Epidermal melanocyte (primary cell): ENCODE data around the gene LIMK2.
"Not testable (repeated sequence)": the region's sequence is repeated elsewhere in the genome, so short reads cannot be mapped to it uniquely, and the experiment has no call there.

Experiments
- DNase-seq: peaks from one replicate; pipeline ENCODE4 v3.0.0; 2011; ENCODE audit warnings: low spot score; ENCODE audit not compliant: insufficient read length

Gene LIMK2

DNA sequence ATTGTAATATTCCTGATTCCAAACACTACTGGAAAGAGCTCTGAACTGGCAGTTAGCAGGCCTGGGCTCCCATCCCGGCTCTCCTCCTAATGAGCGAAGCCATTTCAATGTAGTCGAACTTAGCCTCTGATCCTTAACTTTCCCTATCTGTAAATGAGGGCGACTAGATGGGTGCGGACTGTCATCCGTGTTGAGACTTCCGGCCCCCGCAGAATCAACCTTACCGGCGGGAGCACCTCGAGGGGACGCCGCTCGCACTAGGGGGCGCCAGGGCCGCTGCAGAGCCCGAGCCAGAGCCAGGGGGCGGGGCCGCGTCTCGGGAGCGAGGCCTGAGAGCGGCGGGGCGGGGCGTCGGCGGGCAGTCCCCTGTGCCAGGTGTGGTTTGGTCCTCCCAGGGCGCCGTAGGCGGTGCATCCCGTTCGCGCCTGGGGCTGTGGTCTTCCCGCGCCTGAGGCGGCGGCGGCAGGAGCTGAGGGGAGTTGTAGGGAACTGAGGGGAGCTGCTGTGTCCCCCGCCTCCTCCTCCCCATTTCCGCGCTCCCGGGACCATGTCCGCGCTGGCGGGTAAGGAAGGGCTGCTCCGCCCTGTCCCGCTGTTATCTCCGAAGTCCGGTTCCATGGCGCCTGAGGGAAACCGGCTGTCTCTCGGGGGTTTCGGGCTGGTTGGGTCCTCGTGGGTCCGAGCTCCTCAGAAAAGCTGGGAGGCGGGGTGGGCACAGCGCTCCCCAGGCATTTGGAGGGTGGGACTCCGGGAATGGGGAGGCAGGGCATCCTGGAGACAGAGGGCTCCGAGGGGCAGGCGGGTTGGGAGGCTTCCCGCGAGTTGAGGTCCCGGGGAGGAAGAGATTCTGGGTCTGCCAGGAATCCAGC lies at the start of gene LIMK2:
Gene LIMK2, plus strand, starts transcription at position 437 of the 869 bp plus-strand sequence. Its CDS starts 111 bp downstream, at position 548.
- DNase-seq = peak; percentile 88

DNA sequence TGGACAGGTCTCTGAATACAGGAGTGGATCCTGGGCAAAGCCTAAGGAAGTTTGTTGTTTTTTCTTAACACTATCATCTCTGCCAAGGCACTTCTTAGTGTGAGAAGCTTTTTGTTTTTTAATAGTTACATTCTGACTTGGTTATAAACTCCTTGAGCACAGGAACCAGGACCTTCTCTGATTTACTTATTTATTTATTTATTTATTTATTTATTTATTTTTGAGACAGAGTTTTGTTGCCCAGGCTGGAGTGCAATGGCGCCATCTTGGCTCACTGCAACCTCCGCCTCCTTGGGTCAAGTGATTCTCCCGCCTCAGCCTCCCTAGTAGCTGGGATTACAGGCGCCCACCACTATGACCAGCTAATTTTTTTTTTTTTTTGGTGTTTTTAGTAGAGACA lies 41.1 kb upstream of the LIMK2 start:
- DNase-seq = no peak

DNA sequence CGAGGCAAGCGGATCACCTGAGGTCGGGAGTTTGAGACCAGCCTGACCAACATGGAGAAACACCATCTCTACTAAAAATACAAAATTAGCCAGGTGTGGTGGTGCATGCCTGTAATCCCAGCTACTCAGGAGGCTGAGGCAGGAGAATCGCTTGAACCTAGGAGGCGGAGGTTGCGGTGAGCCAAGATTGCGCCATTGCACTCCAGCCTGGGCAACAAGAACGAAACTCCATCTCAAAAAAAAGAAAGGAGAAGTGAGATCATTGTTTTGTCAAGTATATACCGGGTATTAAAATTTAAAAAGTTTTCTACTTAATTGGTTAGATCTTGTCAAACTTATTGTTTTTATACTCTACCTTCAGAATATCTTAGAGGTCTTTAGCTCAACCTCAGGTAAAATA lies 40.4 kb upstream of the LIMK2 start:
- DNase-seq = not testable (repeated sequence)

DNA sequence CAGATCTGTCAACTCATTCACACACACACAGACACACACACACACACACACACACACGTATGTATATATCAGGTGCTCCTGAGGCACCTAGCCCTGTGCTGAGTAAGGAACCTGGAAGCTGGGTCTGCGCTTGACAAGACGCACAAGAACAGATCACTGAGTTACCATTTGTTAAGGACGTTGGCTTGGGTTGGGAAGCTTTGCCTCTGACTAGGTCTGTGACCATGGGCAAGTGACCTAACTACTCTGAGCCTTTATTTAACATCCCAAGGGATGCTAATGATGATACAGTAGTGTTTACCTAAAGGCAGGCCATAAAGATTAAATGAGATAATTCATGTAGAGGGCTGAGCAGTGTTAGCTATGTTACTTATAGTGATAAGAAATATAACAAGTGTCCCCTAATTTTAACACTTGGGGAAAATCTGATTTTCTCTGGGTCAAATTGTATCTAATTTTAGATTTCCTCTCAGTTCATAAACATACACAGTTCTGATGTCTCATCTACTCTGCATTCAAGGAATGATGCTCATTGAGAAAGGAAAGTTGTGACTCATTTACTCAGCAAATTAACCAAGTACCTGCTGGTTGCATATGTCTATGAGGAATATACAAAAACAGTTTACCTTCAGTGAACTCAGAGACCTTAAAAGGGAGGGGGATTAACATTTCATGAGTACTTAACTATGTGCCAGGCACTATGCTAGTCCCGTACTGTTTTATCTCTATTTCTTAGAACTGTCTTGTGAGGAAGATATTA lies 38.5 kb upstream of the LIMK2 start:
- peak; percentile 51 for DNase-seq

DNA sequence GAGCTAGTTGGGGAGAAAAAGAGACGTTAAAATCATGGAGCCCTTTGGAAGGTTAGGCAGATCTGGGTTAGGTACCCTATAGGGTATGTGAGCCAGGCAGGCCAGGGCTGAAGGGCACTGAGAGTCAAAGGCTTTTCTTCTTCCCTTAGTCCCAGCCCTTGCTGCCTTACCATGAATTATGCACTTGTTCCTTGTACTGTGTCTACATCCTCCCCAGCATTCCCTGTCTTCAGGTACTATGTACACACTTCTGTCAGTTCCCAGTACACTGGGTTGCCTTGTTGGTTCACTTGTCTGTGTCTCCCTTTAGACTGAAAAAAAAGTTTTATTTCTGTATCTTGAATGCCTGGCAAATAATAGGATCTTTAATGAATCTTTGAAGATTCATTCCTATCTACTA lies 35.2 kb upstream of the LIMK2 start:
- DNase-seq = no peak

DNA sequence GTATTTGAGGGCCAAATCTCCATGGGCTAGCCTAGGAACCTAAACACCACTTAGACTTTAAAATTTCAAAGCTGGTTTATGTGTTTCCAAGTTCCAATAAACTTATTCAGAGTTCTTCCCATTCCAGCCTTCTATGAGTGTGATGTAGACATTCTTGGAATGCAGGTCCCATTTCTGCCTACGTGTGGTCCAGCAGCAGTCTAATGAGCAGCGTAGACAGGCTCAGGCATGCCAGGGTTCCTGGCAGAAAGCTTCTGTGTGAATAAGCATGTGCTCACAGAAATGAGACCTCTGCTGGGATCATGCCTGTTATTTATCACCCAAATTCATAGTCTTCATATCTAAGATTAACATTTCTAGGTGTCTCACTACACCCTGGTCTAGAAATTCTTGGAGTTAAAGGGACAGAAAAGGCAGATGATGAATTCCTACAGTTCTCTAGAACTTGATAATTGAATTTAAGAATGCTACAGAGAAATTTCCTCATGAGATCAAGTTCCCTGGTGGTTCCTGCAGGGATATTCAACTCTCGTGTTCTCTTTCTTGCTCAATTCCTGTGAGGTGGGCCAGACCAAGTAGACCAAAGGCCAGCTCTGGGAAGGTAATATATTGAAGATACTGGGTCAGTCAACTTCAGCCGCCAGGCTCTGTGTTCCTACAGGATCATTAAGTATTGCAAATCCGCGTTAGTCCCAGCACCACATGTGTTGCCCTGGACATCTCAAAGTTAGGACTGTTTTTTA lies 34.5 kb upstream of the LIMK2 start:
- DNase-seq = peak; percentile 58

DNA sequence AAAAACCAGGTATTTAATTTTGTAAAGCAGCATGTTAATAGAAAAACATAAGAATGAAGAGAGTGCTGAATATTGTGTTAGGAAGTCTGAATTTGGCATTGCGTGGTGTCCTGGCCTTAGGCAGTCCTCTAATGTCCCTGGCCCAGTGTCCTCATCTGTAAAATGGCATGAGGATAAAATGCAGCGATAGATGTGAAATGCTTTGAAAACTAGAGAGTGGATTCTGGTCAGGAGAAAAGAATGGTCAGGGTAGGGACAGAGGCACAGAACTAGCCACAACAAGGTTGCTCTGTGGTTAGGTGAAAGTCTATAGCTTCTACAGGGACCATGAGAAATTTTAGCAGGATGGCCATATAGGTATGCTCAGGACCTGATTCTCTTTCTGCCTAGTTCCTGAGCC lies 33.2 kb upstream of the LIMK2 start:
- no peak for DNase-seq

DNA sequence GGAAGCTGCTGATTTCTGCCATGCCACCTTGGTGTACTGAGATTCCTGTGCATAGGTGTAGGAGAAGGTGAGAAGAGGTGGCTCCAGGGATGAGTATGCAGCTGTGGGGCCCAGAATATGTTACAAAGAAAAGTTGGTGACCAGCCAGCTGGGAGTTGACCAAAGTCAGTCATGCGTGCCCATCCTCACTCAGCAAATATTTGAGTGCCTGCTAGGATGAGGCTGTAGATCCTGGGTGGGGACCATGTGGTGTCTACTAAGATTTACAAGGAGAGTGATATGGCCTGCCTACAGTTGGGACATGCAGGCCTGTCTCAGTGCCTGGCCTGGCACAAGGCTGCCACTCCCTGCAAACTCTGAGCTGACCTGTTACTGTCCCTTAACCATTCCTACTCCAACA lies 32.8 kb upstream of the LIMK2 start:
- DNase-seq = no peak

DNA sequence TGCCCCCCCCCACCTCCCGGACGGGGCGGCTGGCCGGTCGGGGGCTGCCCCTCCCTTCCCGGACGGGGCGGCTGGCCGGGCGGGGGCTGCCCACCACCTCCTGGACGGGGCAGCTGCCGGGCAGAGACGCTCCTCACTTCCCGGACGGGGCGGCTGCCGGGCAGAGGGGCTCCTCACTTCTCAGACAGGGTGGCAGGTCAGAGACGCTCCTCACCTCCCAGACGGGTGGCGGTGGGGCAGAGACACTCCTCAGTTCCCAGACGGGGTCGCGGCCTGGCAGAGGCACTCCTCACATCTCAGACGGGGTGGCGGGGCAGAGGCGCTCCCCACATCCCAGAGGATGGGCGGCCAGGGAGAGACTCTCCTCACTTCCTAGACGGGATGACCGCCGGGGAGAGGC lies 28.1 kb upstream of the LIMK2 start:
- DNase-seq = no peak

DNA sequence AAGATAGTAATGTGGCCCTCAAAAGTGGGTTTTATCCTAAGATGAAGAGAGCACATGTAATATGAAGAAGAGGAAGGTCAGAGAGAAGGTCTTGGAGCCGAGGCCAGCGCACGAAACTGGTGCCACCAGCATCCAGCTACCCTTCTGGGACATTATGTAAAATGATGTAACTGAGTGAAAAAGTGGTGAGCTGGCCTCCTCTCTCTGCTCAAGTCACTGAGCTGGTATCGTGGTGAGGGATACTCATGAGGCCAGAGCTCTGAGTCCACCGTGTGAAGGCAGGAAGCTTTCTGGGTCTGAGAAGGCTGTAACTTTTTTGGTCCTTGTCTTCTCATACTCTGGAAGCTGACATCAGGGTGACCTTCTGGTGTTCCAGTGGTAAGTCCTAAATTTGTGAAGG lies 27.0 kb upstream of the LIMK2 start:
- DNase-seq = no peak

DNA sequence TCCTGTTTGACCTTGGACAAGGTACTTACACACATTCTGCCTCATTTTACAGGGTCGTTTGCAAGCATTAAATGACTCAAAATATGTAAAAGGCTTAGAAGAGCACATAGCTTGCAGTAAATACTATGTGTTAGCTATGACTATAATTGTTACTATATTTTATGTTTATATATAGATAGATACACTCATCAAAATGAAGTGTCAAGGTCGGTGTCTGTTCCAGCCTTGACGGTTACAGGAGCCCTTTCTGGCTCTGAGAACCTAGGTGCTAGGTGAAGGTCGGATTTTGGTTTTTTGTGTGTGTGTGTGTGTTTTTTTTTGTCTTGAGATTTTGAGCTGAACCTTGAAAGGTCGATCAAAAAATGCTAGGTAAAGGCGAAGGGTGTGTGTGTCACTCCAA lies 24.5 kb upstream of the LIMK2 start:
- no peak for DNase-seq

DNA sequence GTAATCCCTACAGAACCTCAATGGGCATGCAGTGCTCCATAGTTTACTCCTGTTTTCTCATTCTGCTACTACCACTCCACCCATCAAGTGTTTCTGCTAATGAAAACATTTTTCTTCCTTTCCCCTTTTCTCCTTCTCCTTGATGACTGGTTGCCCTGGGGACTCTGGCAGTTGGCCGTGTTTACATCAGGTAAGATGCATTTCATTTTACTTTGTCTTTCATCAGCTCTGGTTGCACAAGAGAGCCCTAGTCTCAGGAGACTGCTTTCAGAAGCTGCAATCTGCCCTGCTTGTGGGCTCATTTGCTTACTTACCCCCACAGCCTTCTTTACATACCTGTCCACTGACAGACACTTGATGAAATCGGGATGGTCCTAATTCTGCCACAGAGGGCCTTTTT lies 19.6 kb upstream of the LIMK2 start:
- DNase-seq = no peak

DNA sequence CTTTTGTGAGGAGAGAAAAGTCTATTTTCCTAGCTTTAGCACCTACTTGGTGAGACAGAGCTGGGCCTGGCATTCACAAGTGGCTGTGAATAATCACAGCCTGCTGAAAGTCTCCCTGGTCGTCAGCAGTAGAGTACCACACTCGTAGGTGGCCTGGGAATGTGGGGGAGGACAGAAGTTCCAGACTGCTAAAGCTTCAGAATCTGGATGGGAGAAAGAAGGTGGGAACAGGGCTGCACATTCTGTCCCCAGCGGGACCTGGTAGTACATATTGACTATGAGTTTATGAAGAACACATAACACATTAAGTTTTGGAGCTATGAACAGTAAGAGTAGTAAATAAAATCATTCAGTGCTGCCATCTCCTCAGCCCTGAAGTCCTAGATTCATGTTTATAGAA lies 19.0 kb upstream of the LIMK2 start:
- no peak for DNase-seq

DNA sequence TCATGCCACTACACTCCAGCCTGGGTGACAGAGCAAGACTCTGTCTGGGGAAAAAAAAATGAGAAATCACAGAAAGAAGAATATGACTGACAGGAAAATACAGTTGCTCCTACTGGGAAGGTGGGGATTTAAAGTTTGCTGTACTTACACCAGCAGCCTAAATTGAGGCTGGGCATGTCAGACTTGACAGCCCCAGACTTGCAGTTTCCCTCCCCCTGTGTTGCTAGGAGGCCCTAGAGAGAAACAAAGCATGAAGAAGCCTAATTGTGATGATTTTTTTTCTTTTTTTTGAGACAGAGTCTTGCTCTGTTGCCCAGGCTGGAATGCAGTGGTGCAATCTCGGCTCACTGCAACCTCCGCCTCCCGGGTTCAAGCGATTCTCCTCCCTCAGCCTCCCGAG lies 17.4 kb upstream of the LIMK2 start:
- not testable (repeated sequence) for DNase-seq

DNA sequence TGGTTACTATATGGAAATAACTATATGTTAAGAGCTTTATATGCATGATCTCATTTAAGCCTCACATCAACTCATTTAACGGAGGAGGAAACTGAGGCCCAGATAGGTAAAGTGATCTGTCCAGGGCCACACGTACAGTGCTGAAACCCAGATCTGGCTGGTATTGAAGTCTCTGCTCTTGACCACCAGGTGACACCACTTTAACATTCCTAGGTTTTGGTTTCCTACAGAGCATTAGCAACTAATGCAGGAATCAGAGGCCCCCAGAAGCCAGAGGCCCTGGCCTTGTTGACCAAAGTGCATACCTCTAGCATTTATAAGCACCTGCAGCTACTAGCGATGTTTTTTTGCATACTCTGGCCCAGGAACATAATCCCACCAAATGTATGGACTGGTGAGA lies 12.9 kb upstream of the LIMK2 start:
- no peak for DNase-seq

DNA sequence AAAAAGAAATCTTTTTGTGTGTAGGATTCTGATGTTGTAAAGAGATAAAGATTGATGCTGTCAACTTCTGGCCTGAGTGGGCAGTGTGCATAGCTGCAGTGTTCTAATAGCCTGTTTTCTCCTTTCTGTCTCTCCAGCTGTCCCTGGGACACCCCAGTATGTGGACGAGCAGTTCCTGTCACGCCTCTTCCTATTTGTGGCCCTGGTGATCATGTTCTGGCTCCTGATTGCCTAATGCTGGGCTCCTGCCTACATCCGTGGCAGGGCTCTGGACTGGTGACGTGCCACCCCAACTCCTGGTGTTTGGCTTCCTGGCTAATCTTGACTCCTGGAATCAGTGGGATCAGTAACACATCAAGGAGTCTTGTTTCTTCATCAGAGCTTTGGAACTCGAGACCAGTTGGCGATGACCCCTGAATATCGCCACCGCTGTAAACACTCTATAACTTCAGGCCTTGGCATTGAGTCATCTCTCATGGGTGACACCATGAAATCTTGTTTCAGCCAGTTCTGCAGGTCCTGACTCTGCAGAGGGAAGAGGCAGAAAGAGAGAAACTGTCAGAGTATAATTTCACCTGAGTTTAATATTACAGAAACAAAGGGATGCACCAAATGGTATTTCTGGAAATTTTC lies 7.6 kb upstream of the LIMK2 start:
- DNase-seq = not testable (repeated sequence)

DNA sequence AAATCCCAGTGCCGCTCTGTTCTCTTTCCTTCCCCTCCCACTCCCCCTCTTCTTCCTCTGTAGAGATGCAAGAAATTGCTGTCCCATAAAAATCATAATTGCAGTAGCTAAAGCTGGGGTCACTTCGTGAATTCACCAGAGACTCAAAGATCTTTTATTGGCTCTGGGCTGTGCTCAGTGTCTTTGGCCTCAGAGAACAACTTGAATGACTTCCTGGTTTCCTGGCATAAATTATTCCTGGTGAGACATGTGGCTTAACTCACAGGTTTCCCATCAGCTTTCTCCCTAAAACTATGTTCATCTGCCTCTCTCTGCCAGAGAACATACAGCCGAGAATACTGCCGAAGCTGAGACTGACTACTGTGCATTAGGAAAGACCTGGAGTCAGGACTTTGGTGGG lies 7.0 kb upstream of the LIMK2 start:
- DNase-seq = not testable (repeated sequence)

DNA sequence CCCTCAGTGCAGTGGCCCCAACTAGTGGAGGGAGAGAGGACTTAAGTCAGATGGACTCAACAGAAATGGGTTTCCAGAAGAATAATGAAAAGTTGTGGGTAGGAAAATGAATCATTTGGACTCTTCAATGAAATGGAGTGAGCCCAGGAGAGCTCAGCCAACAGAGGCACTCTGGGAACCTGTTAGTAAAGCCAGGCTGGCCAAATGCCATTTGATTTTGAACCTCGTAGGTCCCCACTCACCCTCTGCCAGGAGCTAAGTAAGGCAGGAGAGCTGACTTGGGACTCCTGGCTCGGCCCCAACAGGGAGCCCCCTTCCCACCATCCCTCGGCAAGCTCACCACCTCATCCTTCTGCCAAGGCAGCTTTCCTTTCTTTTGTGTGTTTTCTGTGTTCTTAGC lies 5.6 kb upstream of the LIMK2 start:
- DNase-seq = not testable (repeated sequence)

DNA sequence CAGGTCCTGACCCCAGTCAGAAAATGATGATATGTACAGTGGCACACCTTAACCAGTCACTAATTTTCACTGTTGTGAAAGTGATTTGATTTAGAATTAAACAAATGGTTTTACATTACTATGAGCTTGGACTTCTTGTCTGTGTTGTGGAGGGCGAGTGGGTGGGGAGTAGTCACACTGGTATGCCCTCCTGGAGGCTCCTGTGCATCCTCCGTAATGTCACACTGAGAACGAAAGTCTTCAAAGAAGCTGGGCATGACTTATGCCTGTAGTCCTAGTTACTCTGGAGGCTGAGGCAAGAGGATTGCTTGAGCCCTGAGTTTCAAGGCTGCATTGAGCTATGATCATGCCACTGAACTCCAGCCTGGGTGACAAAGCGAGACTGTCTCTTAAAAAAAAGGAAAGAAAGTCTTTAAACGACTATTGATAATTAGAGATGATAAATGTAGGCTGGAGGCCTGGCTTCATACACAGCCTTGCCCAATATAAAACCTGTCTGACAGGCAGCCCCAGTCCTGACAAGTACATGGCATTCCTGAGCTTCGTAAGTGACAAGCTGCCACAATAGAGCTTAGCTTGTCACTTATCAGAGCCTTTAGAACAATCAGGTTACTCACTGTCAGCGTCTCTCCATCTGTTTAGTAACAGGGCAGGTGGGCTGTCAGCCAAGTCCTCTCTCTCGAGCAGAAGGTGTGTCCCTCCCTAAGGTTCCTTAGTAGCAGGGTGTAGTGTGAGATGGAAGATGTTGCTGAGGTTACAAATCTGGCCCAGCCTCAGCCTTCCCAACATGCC lies 5.0 kb upstream of the LIMK2 start:
- no peak for DNase-seq

DNA sequence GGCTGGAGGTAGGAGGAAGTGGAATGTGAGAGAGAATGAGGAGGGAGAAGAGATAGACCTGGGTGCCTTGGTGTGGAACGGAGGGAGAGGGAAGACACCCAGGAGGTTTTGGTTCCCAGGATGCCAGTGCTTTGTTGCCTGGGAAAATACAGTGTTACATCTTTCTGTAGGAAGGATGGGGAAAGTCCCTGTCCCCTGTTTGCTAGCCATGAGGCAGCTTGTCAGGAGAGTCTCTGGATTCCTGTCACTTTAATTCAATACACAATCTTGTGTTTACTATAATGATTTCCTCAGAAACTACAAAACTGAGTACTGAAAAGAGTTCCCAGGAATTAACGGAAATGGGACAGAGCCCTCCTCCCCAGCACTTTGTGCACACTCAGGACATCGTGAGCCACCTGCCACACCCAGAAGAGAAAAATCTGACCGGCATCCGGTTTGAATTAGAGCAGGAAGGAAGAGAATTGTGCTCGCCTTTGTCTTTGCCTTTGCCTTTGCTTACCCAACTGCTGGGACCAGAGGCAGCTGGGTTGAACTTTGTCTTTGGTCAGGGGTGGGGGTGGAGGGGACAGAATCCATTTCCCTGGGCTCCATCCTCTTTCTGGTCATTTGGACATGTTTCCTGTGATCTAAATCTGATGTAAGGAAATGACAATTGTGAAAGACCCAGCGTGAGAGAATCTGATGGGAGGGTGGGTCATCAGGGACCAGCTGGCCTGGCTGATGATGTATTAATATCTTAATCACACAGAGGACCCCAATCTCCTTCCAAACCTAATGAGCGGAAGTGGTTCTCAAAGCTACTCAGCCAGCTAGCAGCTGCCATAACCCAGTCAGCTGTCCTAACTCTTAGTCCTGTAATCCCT lies 1.3 kb upstream of the LIMK2 start:
- no peak for DNase-seq
